K562 (cell line): Measurements from ENCODE around the gene DKK3. TPM values are rescaled to one million over a fixed set of nuclear protein-coding genes. Genes with fewer than 3 reads are reported as not detected.

Experiments
- ATAC-seq: fragments of 200-7000 bp; cut with Tn5 transposase; 3 replicates; pipeline ENCODE4 v1.9.1; 2020; ENCODE audit warnings: moderate library complexity
- BruUV-seq: library from RNA; stranded (reverse); fragments of 400-500 nt; replicated peaks from 2 replicates; lab custom pipeline; 2021; lab: Mats Ljungman, UMichigan
- CTCF ChIA-PET: fragments of 300-600 bp; formaldehyde crosslinking; extraction: SDS; loops from one replicate; lab custom pipeline; 2021; ENCODE audit warnings: low intra/inter-chr PET ratio; lab: Yijun Ruan, JAX
- POLR2A ChIA-PET: fragments of 300-600, 350-650 bp; sonication (Branson Sonifier 250); formaldehyde crosslinking; extraction: SDS; loops from one replicate; lab custom pipeline; 2021; ENCODE audit warnings: antibody characterized with exemption, inconsistent platforms; lab: Yijun Ruan, JAX
- DNase-seq, 4 experiments: peaks; one replicate each; pipeline versions ENCODE4 v3.0.0 to v3.0.0-alpha.2; 2011 to 2018; ENCODE audit warnings: low spot score in 3 of 4, mixed read lengths in 3 of 4; ENCODE audit errors: extremely low read depth in 1 of 4
- FAIRE-seq: peaks from 2 replicates; lab custom pipeline; 2011; peaks lifted over from hg19 to GRCh38; lab: Jason Lieb, UNC
- H2AFZ ChIP-seq: 2 replicates; pipeline ENCODE4 v1.6.0; 2011; ENCODE audit warnings: low read depth, low read length, control low read depth, inconsistent platforms
- H3K27ac ChIP-seq: fragments of 200-600 bp; 3 replicates; pipeline ENCODE4 v1.8.0; 2011; ENCODE audit warnings: low read depth, mild to moderate bottlenecking, control low read depth, inconsistent platforms, low read length, moderate library complexity, mixed read lengths; ENCODE audit errors: extremely low read depth
- H3K27me3 ChIP-seq, 2 experiments: fragments of 300-600 bp in 1 of 2; 2 replicates in 1 of 2; 3 replicates in 1 of 2; pipeline versions ENCODE4 v1.6.0 to v1.8.0; 2011; ENCODE audit warnings: inconsistent platforms in 2 of 2, low read length in 2 of 2, mild to moderate bottlenecking in 1 of 2, mixed read lengths in 1 of 2, moderate library complexity in 1 of 2; ENCODE audit not compliant: control insufficient read depth in 2 of 2, insufficient read depth in 2 of 2
- H3K36me3 ChIP-seq: fragments of 300-600 bp; 3 replicates; pipeline ENCODE4 v1.8.0; 2011; ENCODE audit warnings: mild to moderate bottlenecking, low read length, inconsistent platforms; ENCODE audit not compliant: control insufficient read depth, insufficient read depth
- H3K4me1 ChIP-seq, 2 experiments: fragments of 200-600 bp in 1 of 2; replicated peaks in 1 of 2; 2 replicates in 1 of 2; 3 replicates in 1 of 2; pipeline versions ENCODE4 v1.5.1 to v1.8.0; 2011; ENCODE audit warnings: inconsistent platforms in 2 of 2, low read length in 2 of 2, mild to moderate bottlenecking in 1 of 2, mixed read lengths in 1 of 2, moderate library complexity in 1 of 2; ENCODE audit not compliant: control insufficient read depth in 2 of 2, insufficient read depth in 2 of 2
- H3K4me2 ChIP-seq: 2 replicates; pipeline ENCODE4 v1.6.1; 2011; ENCODE audit warnings: low read length, control low read depth, inconsistent platforms, mixed read lengths; ENCODE audit not compliant: insufficient read depth
- H3K4me3 ChIP-seq: fragments of 200-600 bp; sonication (generic), shearing (Covaris generic); 2 replicates; pipeline ENCODE4 v1.5.1; 2016; ENCODE audit warnings: control low read depth, inconsistent platforms
- H3K79me2 ChIP-seq: fragments of 200-600 bp; 3 replicates; pipeline ENCODE4 v1.8.0; 2011; ENCODE audit warnings: low read length, inconsistent platforms; ENCODE audit not compliant: control insufficient read depth, insufficient read depth
- H3K9ac ChIP-seq, 2 experiments: 2 replicates each; pipeline versions ENCODE4 v1.6.0 to v1.6.1; 2011; ENCODE audit warnings: low read depth in 2 of 2, low read length in 2 of 2, control low read depth in 1 of 2, inconsistent platforms in 1 of 2, mild to moderate bottlenecking in 1 of 2, mixed read lengths in 1 of 2; ENCODE audit not compliant: insufficient read depth in 1 of 2
- H3K9me1 ChIP-seq: one replicate; pipeline ENCODE4 v1.6.0; 2011; ENCODE audit warnings: inconsistent platforms, mild to moderate bottlenecking, low read length, moderate library complexity; ENCODE audit not compliant: control insufficient read depth, insufficient read depth
- H3K9me3 ChIP-seq: replicated peaks from 2 replicates; pipeline ENCODE4 v1.5.1; 2011; ENCODE audit warnings: low read depth, low read length, inconsistent platforms; ENCODE audit not compliant: control insufficient read depth, insufficient read depth
- H4K20me1 ChIP-seq: replicated peaks from 2 replicates; pipeline ENCODE4 v1.6.1; 2011; ENCODE audit warnings: low read length, inconsistent platforms, mixed read lengths; ENCODE audit not compliant: control insufficient read depth, insufficient read depth
- ARNT ChIP-seq, 2 experiments: fragments of 450-650 bp; IDR thresholded peaks; 2 replicates each; pipeline ENCODE4 v1.6.1; 2016; ENCODE audit warnings: mild to moderate bottlenecking in 1 of 2
- CREM ChIP-seq: IDR thresholded peaks from 2 replicates; pipeline ENCODE4 v1.6.1; 2014; ENCODE audit warnings: antibody characterized with exemption, low read depth
- HMG20A ChIP-seq: fragments of 450-650 bp; formaldehyde crosslinking; conservative IDR thresholded peaks from 2 replicates; pipeline ENCODE4 v1.4.0; 2020; ENCODE audit warnings: mild to moderate bottlenecking, mixed read lengths
- JUND ChIP-seq, 2 experiments: IDR thresholded peaks; 2 replicates in 1 of 2; 3 replicates in 1 of 2; pipeline ENCODE4 v1.6.1; 2011; ENCODE audit warnings: borderline replicate concordance in 2 of 2, low read depth in 2 of 2, low read length in 2 of 2, improper control_type of control experiment in 1 of 2, missing biosample characterization in 1 of 2, missing genetic modification characterization in 1 of 2, missing genetic modification reagents in 1 of 2
- KDM4B ChIP-seq, 2 experiments: fragments of 450-650 bp in 1 of 2; sonication (generic) in 1 of 2; IDR thresholded peaks; 2 replicates each; pipeline ENCODE4 v1.6.1; 2016 to 2017; ENCODE audit warnings: borderline replicate concordance in 2 of 2, antibody characterized with exemption in 1 of 2, low read depth in 1 of 2, mild to moderate bottlenecking in 1 of 2
- MEF2A ChIP-seq: IDR thresholded peaks from 2 replicates; pipeline ENCODE4 v1.6.1; 2011; ENCODE audit warnings: low read depth, mild to moderate bottlenecking, low read length, moderate library complexity; ENCODE audit not compliant: control insufficient read depth
- MEIS2 ChIP-seq: fragments of 450-650 bp; IDR thresholded peaks from 2 replicates; pipeline ENCODE4 v1.6.1; 2014; ENCODE audit warnings: mild to moderate bottlenecking; ENCODE audit not compliant: partially characterized antibody
- MYNN ChIP-seq, 2 experiments: sonication (generic); formaldehyde crosslinking in 1 of 2; IDR thresholded peaks; 2 replicates each; pipeline versions ENCODE4 v1.5.0 to v1.6.1; 2016 to 2020; ENCODE audit warnings: antibody characterized with exemption in 1 of 2, missing genetic modification reagents in 1 of 2
- NFIC ChIP-seq: fragments of 450-650 bp; IDR thresholded peaks from 2 replicates; pipeline ENCODE4 v1.6.1; 2017; ENCODE audit warnings: mild to moderate bottlenecking, inconsistent platforms
- NR2C2 ChIP-seq, 2 experiments: fragments of 200-800 bp in 1 of 2; sonication (Bioruptor generic) in 1 of 2; sonication (generic) in 1 of 2; formaldehyde crosslinking in 1 of 2; IDR thresholded peaks; 2 replicates each; pipeline versions ENCODE4 v1.6.1 to v1.8.0; 2016 to 2022; ENCODE audit warnings: mild to moderate bottlenecking in 1 of 2, missing compliant biosample characterization in 1 of 2, missing genetic modification characterization in 1 of 2, missing genetic modification reagents in 1 of 2
- RCOR1 ChIP-seq, 2 experiments: IDR thresholded peaks; 2 replicates each; pipeline ENCODE4 v1.6.1; 2012; ENCODE audit warnings: low read depth in 2 of 2, low read length in 2 of 2, borderline replicate concordance in 1 of 2, improper control_type of control experiment in 1 of 2
- TRIM28 ChIP-seq: fragments of 450-650 bp; IDR thresholded peaks from 2 replicates; pipeline ENCODE4 v1.6.1; 2017
- XRCC4 ChIP-seq: IDR thresholded peaks from one replicate; pipeline ENCODE4 v1.6.1; 2011; ENCODE audit not compliant: insufficient read depth, insufficient read length; ENCODE audit errors: extremely low read depth
- ZFP30 ChIP-seq: fragments of 250-450 bp; sonication (Bioruptor Pico); IDR thresholded peaks from 2 replicates; pipeline ENCODE4 v1.8.0; 2022; ENCODE audit warnings: moderate library complexity, mild to moderate bottlenecking, inconsistent platforms, borderline replicate concordance
- ZNF134 ChIP-seq: fragments of 250-450 bp; sonication (Bioruptor Pico); conservative IDR thresholded peaks from 2 replicates; pipeline ENCODE4 v1.4.0; 2020
- ZNF263 ChIP-seq: sonication (generic); formaldehyde crosslinking; IDR thresholded peaks from 2 replicates; pipeline ENCODE4 v1.8.0; 2022; ENCODE audit warnings: mild to moderate bottlenecking, missing genetic modification reagents, borderline replicate concordance
- WGBS: fragments of 100-300 bp; shearing (Covaris generic); methylation state at CpG from one replicate; pipeline ENCODE4 v1.1.6; 2016; ENCODE audit warnings: low coverage, mixed read lengths; ENCODE audit not compliant: insufficient coverage; ENCODE audit errors: missing lambda C conversion rate; 5-methylcytosine and 5-hydroxymethylcytosine counted together
- in situ Hi-C: fragments of 300-500 bp; cut with MboI; formaldehyde crosslinking; loops from 4 replicates; pipeline ENCODE4 v1.15.0; 2018; ENCODE audit warnings: inconsistent platforms, mixed read lengths
- intact Hi-C: fragments of 100-400 bp; cut with micrococcal nuclease; formaldehyde crosslinking; loops from 2 replicates; pipeline ENCODE4 v1.14.2; 2022
- polyA plus RNA-seq, 8 experiments: library from polyadenylated mRNA; depleted of rRNA in 4 of 8; stranded (reverse) in 5 of 8; unstranded in 3 of 8; fragments of >200 nt; fragmentation: Nextera tagmentation in 2 of 8; fragmentation: Illumina TruSeq in 1 of 8; extraction: Ambion mirVana in 2 of 8; extraction: Trizol in 1 of 8; gene quantifications; 2 replicates each; pipeline versions ENCODE4 v1.2.1 to v1.2.3, GENCODE V29; 2011 to 2014; ENCODE audit warnings: inconsistent platforms in 1 of 8, missing spikeins in 1 of 8
- total RNA-seq, 7 experiments: library from RNA; depleted of rRNA in 6 of 7; stranded (reverse); fragments of >200 nt in 6 of 7; fragmentation: Illumina TruSeq in 2 of 7; extraction: Trizol in 2 of 7; gene quantifications; 2 replicates each; pipeline versions ENCODE4 v1.2.1 to v1.2.3, GENCODE V29; 2011 to 2021; ENCODE audit warnings: low replicate concordance in 1 of 7
- TF ChIP-seq, protein P1 (sequence below), 2 experiments: IDR thresholded peaks in 1 of 2; conservative IDR thresholded peaks in 1 of 2; 2 replicates each; pipeline ENCODE4 v1.6.1; 2016; ENCODE audit warnings: low read depth in 2 of 2, mild to moderate bottlenecking in 1 of 2, missing compliant biosample characterization in 1 of 2, missing genetic modification characterization in 1 of 2, moderate library complexity in 1 of 2
- TF ChIP-seq, protein P2 (sequence below): fragments of 250-450 bp; sonication (Bioruptor Pico); IDR thresholded peaks from 2 replicates; pipeline ENCODE4 v1.4.0; 2020; ENCODE audit warnings: mild to moderate bottlenecking, moderate library complexity

DKK3 gene
- total and polyA plus RNA-seq, 9 of the 15 experiments (the other 6 are each of a cell fraction or from before 2014, with no cell fraction given) = 0.14 to 0.85 (median 0.38) TPM; not detected in 6

DNA sequence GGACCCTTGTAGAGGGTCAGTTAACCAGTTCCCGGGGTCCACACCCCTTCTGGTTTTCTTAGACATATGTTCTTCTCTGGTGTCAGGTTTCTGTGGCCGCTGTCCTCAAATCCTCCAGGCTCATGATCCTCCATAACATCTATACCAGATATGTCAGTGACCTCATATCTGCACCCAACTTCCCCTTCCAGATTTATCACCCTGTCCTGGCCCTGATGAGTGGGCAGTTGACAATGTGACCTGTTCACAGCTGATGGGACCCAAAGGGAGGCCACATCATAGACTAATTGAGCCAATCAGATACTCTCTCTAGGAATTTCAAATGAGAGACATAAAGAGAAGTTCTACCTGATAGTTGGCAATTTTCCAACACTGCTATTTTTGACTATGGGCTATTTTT lies 5.1 kb downstream of the DKK3 start:
- in situ Hi-C loops (no loop called here), intact Hi-C loops (no loop called here)
- H3K79me2 ChIP-seq = no peaks in the 10 kb centered on the region
- H3K36me3 ChIP-seq = no peaks in the 10 kb centered on the region
- no peak overlapping the region for H3K27ac ChIP-seq
- DNase-seq (no peak), FAIRE-seq (no peak), ATAC-seq (no peak; the same call in 2 of the 3 replicates)
- H3K4me3 ChIP-seq = no peak overlapping the region
- no TSS peak for BruUV-seq
- no peak overlapping the region for H2AFZ ChIP-seq
- H3K4me2 ChIP-seq = no peak overlapping the region
- H3K9me3 ChIP-seq = no peaks in the 10 kb centered on the region
- ChIA-PET POLR2A (no interaction called here), CTCF (no interaction called here)
- H3K9ac ChIP-seq = no peak overlapping the region
- H3K27me3 ChIP-seq = peaks cover 40 to 55% of the 10 kb centered on the region in 2 experiments; a peak in 4 of 5 replicates
- 0% methylated on average over 2 of the region's 2 CpGs for WGBS
- H4K20me1 ChIP-seq = no peaks in the 10 kb centered on the region; the same call in 1 of the 2 replicates
- H3K9me1 ChIP-seq = no peaks in the 10 kb centered on the region
- peaks cover 0 to 4% of the 10 kb centered on the region in 2 experiments; a peak in 1 of 5 replicates for H3K4me1 ChIP-seq
- TF ChIP-seq KDM4B (IDR thresholded peaks at IDR 0.05; ENCODE audit: borderline replicate concordance in 2 of 2, low read depth in 1 of 2) (no peak), MEIS2 (peak; percentile 74), ZNF134 (CRISPR knock-in tag) (no peak), RCOR1 (IDR thresholded peaks at IDR 0.05; ENCODE audit: borderline replicate concordance in 1 of 2, low read depth in 2 of 2, low read length in 2 of 2) (peak in 1 of 2 experiments; percentile 76; a peak in 2 of 4 replicates), HMG20A (CRISPR knock-in tag) (no peak), MYNN (IDR thresholded peaks at IDR 0.05) (no peak), MYNN (CRISPR knock-in tag; IDR thresholded peaks at IDR 0.05) (no peak), ZFP30 (no peak), MEF2A (no peak), ZNF263 (CRISPR knock-in tag) (no peak), CREM (0 out of 2 replicates have a peak, but pooled peaks have one; percentile 32), XRCC4 (no peak), JUND (IDR thresholded peaks at IDR 0.05; ENCODE audit: borderline replicate concordance, low read depth, low read length) (no peak), JUND (tag; IDR thresholded peaks at IDR 0.05; ENCODE audit: borderline replicate concordance, low read depth, low read length) (peak; percentile 37; the same call in 1 of the 3 replicates), ARNT (IDR thresholded peaks at IDR 0.05) (no peak), TRIM28 (no peak), NFIC (peak; percentile 62), NR2C2 (CRISPR knock-in tag; IDR thresholded peaks at IDR 0.05) (no peak), NR2C2 (tag; IDR thresholded peaks at IDR 0.05) (0 out of 2 replicates have a peak, but pooled peaks have one; percentile 25)
- TF ChIP-seq, protein P1, sequence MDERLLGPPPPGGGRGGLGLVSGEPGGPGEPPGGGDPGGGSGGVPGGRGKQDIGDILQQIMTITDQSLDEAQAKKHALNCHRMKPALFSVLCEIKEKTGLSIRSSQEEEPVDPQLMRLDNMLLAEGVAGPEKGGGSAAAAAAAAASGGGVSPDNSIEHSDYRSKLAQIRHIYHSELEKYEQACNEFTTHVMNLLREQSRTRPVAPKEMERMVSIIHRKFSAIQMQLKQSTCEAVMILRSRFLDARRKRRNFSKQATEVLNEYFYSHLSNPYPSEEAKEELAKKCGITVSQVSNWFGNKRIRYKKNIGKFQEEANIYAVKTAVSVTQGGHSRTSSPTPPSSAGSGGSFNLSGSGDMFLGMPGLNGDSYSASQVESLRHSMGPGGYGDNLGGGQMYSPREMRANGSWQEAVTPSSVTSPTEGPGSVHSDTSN (CRISPR knock-in tag; IDR thresholded peaks at IDR 0.05; ENCODE audit: low read depth) = no peak
- TF ChIP-seq, protein P1 (tag; conservative IDR thresholded peaks at IDR 0.05; ENCODE audit: low read depth) = peak; percentile 86
- TF ChIP-seq, protein P2, sequence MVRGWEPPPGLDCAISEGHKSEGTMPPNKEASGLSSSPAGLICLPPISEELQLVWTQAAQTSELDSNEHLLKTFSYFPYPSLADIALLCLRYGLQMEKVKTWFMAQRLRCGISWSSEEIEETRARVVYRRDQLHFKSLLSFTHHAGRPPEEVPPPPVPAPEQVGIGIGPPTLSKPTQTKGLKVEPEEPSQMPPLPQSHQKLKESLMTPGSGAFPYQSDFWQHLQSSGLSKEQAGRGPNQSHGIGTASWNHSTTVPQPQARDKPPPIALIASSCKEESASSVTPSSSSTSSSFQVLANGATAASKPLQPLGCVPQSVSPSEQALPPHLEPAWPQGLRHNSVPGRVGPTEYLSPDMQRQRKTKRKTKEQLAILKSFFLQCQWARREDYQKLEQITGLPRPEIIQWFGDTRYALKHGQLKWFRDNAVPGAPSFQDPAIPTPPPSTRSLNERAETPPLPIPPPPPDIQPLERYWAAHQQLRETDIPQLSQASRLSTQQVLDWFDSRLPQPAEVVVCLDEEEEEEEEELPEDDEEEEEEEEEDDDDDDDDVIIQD = no peak
